CD4-positive, alpha-beta T cell (primary cell): ENCODE data around the gene RDH13. TPM values are rescaled to one million over a fixed set of nuclear protein-coding genes. Genes with fewer than 3 reads are reported as not detected.

Experiments
- ATAC-seq: fragments of 200-7000 bp; cut with Tn5 transposase; one replicate; pipeline ENCODE4 v1.10.0; 2022; ENCODE audit warnings: mild to moderate bottlenecking; ENCODE audit not compliant: poor library complexity
- CTCF ChIA-PET: fragments of 350-600 bp; sonication (Branson Sonifier 250); formaldehyde crosslinking; loops from one replicate; lab custom pipeline; 2021; ENCODE audit warnings: antibody characterized with exemption, inconsistent platforms; lab: Charles Lee
- POLR2A ChIA-PET: fragments of 350-600 bp; sonication (Branson Sonifier 250); formaldehyde crosslinking; loops from one replicate; lab custom pipeline; 2021; ENCODE audit warnings: antibody characterized with exemption, inconsistent platforms; lab: Charles Lee
- DNase-seq, 14 experiments: peaks; one replicate each; pipeline ENCODE4 v3.0.0-alpha.2; 2013 to 2020; ENCODE audit warnings: mixed read lengths in 2 of 14
- H3K27ac ChIP-seq, 2 donors: one replicate each; pipeline versions ENCODE4 v1.5.1 to v1.7.0; 2013; ENCODE audit warnings: low read length in 2 of 2, low read depth in 1 of 2, mild to moderate bottlenecking in 1 of 2
- H3K27me3 ChIP-seq, 2 experiments: 1 replicate in 1 of 2; 2 replicates in 1 of 2; pipeline versions ENCODE4 v1.6.1 to v1.7.0; 2013; ENCODE audit warnings: low read length in 2 of 2, control low read depth in 1 of 2, mild to moderate bottlenecking in 1 of 2, moderate library complexity in 1 of 2; ENCODE audit not compliant: insufficient read depth in 2 of 2, control insufficient read depth in 1 of 2
- H3K36me3 ChIP-seq: one replicate; pipeline ENCODE4 v1.6.1; 2013; ENCODE audit warnings: low read length, control low read depth; ENCODE audit not compliant: insufficient read depth
- H3K4me1 ChIP-seq: one replicate; pipeline ENCODE4 v1.6.1; 2013; ENCODE audit warnings: low read length, control low read depth; ENCODE audit not compliant: insufficient read depth
- H3K4me3 ChIP-seq: one replicate; pipeline ENCODE4 v1.5.1; 2013; ENCODE audit warnings: mild to moderate bottlenecking, low read length, moderate library complexity
- H3K9me3 ChIP-seq, 2 experiments: 1 replicate in 1 of 2; 2 replicates in 1 of 2; pipeline versions ENCODE4 v1.6.1 to v1.7.0; 2013; ENCODE audit warnings: low read length in 2 of 2, mild to moderate bottlenecking in 2 of 2, control low read depth in 1 of 2, moderate library complexity in 1 of 2; ENCODE audit not compliant: control insufficient read depth in 1 of 2, insufficient read depth in 1 of 2
- H3K27ac Mint-ChIP-seq: one replicate; pipeline ENCODE4 v1.8.0; 2020; ENCODE audit warnings: mixed read lengths
- H3K27me3 Mint-ChIP-seq: one replicate; pipeline ENCODE4 v1.8.0; 2021; ENCODE audit warnings: mixed read lengths
- H3K36me3 Mint-ChIP-seq: one replicate; pipeline ENCODE4 v1.8.0; 2021; ENCODE audit warnings: low read depth, mixed read lengths
- H3K4me1 Mint-ChIP-seq: one replicate; pipeline ENCODE4 v1.8.0; 2021; ENCODE audit warnings: low read depth, mixed read lengths
- H3K4me3 Mint-ChIP-seq: one replicate; pipeline ENCODE4 v1.8.0; 2020; ENCODE audit warnings: mild to moderate bottlenecking, mixed read lengths
- H3K9me3 Mint-ChIP-seq: one replicate; pipeline ENCODE4 v1.8.0; 2020; ENCODE audit warnings: mixed read lengths
- CTCF ChIP-seq: fragments of 200-600 bp; IDR thresholded peaks from one replicate; pipeline ENCODE4 v1.8.0; 2022; ENCODE audit warnings: antibody characterized with exemption, mild to moderate bottlenecking
- intact Hi-C, 2 experiments: fragments of 100-400 bp; cut with DNase I in 1 of 2; cut with micrococcal nuclease in 1 of 2; formaldehyde crosslinking; loops; one replicate each; pipeline versions ENCODE4 v1.15.1 to v1.9.0; 2023 to 2025; cut with DNase I, micrococcal nuclease
- total RNA-seq, 174 experiments: library from RNA in 2 of 174; stranded (reverse) in 2 of 174; gene quantifications; one replicate each; pipeline ENCODE4 v1.2.3 and lab custom pipeline; 2021 to 2026

The RDH13 gene
- total RNA-seq, 2 experiments from 2014 or later = 7.4 to 8.8 TPM

DNA sequence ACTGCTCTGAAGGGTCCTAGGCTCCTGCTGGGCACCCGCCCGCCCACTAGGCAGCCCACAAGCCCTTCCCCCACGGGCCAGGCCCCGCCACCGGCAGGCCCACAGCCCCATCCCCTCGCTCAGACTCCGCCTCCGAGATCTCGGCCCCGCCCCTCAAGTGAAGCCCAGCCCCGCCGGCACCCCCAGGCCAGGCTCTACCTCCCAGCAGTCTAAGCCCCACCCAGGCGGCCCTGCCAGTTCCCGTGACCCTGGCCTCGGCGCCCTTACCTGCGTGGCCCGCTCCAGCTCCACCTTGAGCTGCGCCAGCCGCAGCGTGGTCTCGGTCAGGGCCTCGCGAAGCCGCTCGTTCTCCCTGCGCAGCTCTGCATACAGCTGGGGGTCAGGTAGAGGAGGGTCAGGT is 29.0 kb upstream of the RDH13 start:
- no peak for TF ChIP-seq CTCF
- H3K27me3 Mint-ChIP-seq = peaks cover 29% of the 10 kb centered on the region
- ChIA-PET CTCF (no interaction called here), POLR2A (no interaction called here)
- no peak for ATAC-seq
- Histone ChIP-seq H3K4me1 (peaks cover 16% of the 10 kb centered on the region), H3K4me3 (no peak overlapping the region), H3K27me3 (peaks cover 16% of the 10 kb centered on the region in 2 experiments), H3K27ac (no peak overlapping the region), H3K36me3 (peaks cover 31% of the 10 kb centered on the region), H3K9me3 (peaks cover 0 to 6% of the 10 kb centered on the region in 2 experiments)
- no peak overlapping the region for H3K4me3 Mint-ChIP-seq
- no peak for DNase-seq
- H3K4me1 Mint-ChIP-seq = peaks cover 29% of the 10 kb centered on the region
- intact Hi-C loops = loop anchor here in 1 of 2 experiments (5.0 kb wide), 1 partner anchor 635 kb away; no protein-coding TSS in a partner anchor
- no peaks in the 10 kb centered on the region for H3K9me3 Mint-ChIP-seq
- H3K27ac Mint-ChIP-seq = no peak overlapping the region
- peaks cover 16% of the 10 kb centered on the region for H3K36me3 Mint-ChIP-seq

DNA sequence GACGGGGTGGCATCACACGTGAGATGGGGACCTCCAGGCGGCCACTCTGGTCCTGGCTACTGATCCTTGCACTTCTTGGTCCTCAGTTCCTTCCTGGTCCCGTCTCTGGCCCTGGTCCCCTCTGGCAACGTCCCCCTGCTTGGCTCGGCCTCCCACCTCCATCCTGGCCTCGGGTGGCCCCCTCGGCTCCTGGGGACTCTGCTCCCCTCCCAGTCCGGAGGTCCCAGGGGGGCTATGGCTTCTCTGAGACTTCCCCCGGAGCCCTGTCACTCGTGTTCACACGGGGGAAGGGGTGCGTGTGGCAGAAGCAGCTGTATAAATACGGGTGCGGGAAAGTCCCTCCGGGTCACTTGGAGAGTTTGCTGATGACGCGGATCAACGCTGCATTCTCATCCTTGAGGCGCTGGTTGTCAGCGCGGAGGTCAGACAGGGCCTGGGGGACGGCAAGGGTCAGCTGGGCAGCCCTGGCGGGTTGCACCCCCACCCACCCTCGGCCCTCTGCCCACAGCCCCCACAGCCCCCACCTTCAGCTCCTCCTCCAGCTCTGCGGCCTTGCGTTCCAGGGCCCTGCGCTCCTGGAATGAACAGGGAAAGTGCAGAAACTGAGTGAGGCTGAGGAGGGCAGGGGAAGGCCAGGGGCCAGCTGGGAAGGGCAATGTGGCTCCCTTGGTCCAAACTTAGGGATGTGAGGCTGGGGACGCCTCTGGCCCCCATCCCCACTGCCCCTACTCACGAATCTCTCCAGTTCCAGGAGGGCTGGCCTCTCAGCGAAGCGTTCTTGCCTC is 28.4 kb upstream of the RDH13 start:
- Mint-ChIP-seq H3K27me3 (peaks cover 29% of the 10 kb centered on the region), H3K4me1 (peaks cover 30% of the 10 kb centered on the region), H3K27ac (no peak overlapping the region), H3K36me3 (peaks cover 16% of the 10 kb centered on the region), H3K4me3 (no peak overlapping the region), H3K9me3 (no peaks in the 10 kb centered on the region)
- TF ChIP-seq CTCF = no peak
- ChIA-PET CTCF (no interaction called here), POLR2A (no interaction called here)
- Histone ChIP-seq H3K27ac (no peak overlapping the region), H3K36me3 (peaks cover 31% of the 10 kb centered on the region), H3K9me3 (peaks cover 0 to 7% of the 10 kb centered on the region in 2 experiments), H3K4me1 (peaks cover 20% of the 10 kb centered on the region), H3K27me3 (peaks cover 20% of the 10 kb centered on the region in 2 experiments), H3K4me3 (no peak overlapping the region)
- intact Hi-C loops = loop anchor here in 1 of 2 experiments (5.0 kb wide), 1 partner anchor 634 kb away; no protein-coding TSS in a partner anchor
- DNase-seq = no peak
- no peak for ATAC-seq

DNA sequence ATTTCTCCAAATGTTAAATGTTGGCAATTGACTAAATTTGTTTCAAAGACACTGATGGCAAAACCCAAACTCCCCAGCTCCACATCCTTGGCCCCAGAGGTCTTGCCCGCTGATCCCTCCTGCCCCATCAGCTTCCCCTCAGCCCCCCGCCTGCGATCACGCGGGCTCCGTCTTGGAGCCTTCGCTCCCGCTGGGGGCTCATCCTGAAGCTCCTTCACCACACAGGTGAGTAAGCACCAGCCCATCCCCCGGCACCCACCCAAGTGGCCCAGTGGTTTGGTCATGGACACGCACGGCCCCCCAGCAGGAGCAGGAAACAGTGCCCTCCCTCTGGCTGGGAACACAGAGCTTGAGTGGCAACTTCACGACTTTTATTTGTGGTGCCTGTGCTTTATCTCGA is 27.6 kb upstream of the RDH13 start:
- H3K27me3 Mint-ChIP-seq = peaks cover 36% of the 10 kb centered on the region
- no peak for TF ChIP-seq CTCF
- DNase-seq (no peak), ATAC-seq (no peak)
- ChIA-PET CTCF (no interaction called here), POLR2A (no interaction called here)
- H3K27ac Mint-ChIP-seq = no peak overlapping the region
- H3K36me3 Mint-ChIP-seq = peaks cover 16% of the 10 kb centered on the region
- H3K4me3 Mint-ChIP-seq = no peak overlapping the region
- peaks cover 30% of the 10 kb centered on the region for H3K4me1 Mint-ChIP-seq
- no peaks in the 10 kb centered on the region for H3K9me3 Mint-ChIP-seq
- Histone ChIP-seq H3K36me3 (peaks cover 26% of the 10 kb centered on the region), H3K27me3 (peaks cover 26 to 27% of the 10 kb centered on the region in 2 experiments), H3K27ac (no peak overlapping the region), H3K4me1 (peaks cover 23% of the 10 kb centered on the region), H3K9me3 (peaks cover 0 to 7% of the 10 kb centered on the region in 2 experiments), H3K4me3 (no peak overlapping the region)
- intact Hi-C loops = loop anchor here in 1 of 2 experiments (5.0 kb wide), 1 partner anchor 633 kb away; no protein-coding TSS in a partner anchor
